OCI-LY1 (cell line): Measurements from ENCODE around the gene LSAMP.

Source experiments
- H2AFZ ChIP-seq: fragments of 200-600 bp; sonication (generic), shearing (Covaris generic); 2 replicates; pipeline ENCODE4 v1.6.0; 2014; ENCODE audit warnings: antibody characterized with exemption, mild to moderate bottlenecking, low read length
- H3F3A ChIP-seq: fragments of 200-600 bp; sonication (generic), shearing (Covaris generic); 2 replicates; pipeline ENCODE4 v1.6.0; 2014; ENCODE audit warnings: mild to moderate bottlenecking, antibody characterized with exemption, low read length, moderate library complexity; ENCODE audit not compliant: insufficient read depth
- H3K27ac ChIP-seq: fragments of 200-600 bp; sonication (generic); 2 replicates; pipeline ENCODE4 v1.5.1; 2014; ENCODE audit warnings: low read length, mixed run types, mild to moderate bottlenecking, low read depth; ENCODE audit not compliant: poor library complexity, severe bottlenecking
- H3K27me3 ChIP-seq: fragments of 200-600 bp; sonication (generic); 2 replicates; pipeline ENCODE4 v1.6.0; 2014; ENCODE audit warnings: antibody characterized with exemption, mild to moderate bottlenecking, low read length, moderate library complexity; ENCODE audit not compliant: insufficient read depth
- H3K36me3 ChIP-seq: fragments of 200-600 bp; sonication (generic); 2 replicates; pipeline ENCODE4 v1.6.1; 2014; ENCODE audit warnings: mild to moderate bottlenecking, antibody characterized with exemption, low read length, moderate library complexity, mixed read lengths; ENCODE audit not compliant: insufficient read depth
- H3K4me1 ChIP-seq: fragments of 200-600 bp; sonication (generic); 2 replicates; pipeline ENCODE4 v1.5.1; 2014; ENCODE audit warnings: mild to moderate bottlenecking, low read length, moderate library complexity; ENCODE audit not compliant: insufficient read depth, severe bottlenecking
- H3K4me2 ChIP-seq: fragments of 200-600 bp; sonication (generic), shearing (Covaris generic); 2 replicates; pipeline ENCODE4 v1.6.1; 2014; ENCODE audit warnings: low read length
- H3K4me3 ChIP-seq: fragments of 200-600 bp; sonication (generic); 2 replicates; pipeline ENCODE4 v1.5.1; 2014; ENCODE audit warnings: low read length, low read depth, mild to moderate bottlenecking, mixed read lengths; ENCODE audit not compliant: poor library complexity, severe bottlenecking
- H3K79me2 ChIP-seq: fragments of 200-600 bp; shearing (Covaris generic); 2 replicates; pipeline ENCODE4 v1.6.1; 2016; ENCODE audit warnings: mixed run types, low read length, mixed read lengths; ENCODE audit not compliant: insufficient read depth
- H3K9ac ChIP-seq: fragments of 200-600 bp; sonication (generic), shearing (Covaris generic); 2 replicates; pipeline ENCODE4 v1.6.1; 2014; ENCODE audit warnings: mild to moderate bottlenecking, low read length, mixed read lengths
- H3K9me2 ChIP-seq: fragments of 200-600 bp; sonication (generic), shearing (Covaris generic); 2 replicates; pipeline ENCODE4 v1.6.1; 2014; ENCODE audit warnings: low read depth, mild to moderate bottlenecking, low read length, mixed read lengths
- H3K9me3 ChIP-seq: fragments of 200-600 bp; shearing (Covaris generic); 2 replicates; pipeline ENCODE4 v1.6.1; 2014; ENCODE audit warnings: low read length, mixed read lengths
- H4K20me1 ChIP-seq: fragments of 200-600 bp; sonication (generic), shearing (Covaris generic); 2 replicates; pipeline ENCODE4 v1.6.0; 2016; ENCODE audit warnings: mild to moderate bottlenecking, low read length; ENCODE audit not compliant: insufficient read depth
- CTCF ChIP-seq: fragments of 200-600 bp; sonication (generic), shearing (Covaris generic); IDR thresholded peaks from 2 replicates; pipeline ENCODE4 v1.5.1; 2017; ENCODE audit warnings: mild to moderate bottlenecking, antibody characterized with exemption, low read length, moderate library complexity, mixed read lengths
- EZH2 ChIP-seq: fragments of 200-600 bp; sonication (generic), shearing (Covaris generic); IDR thresholded peaks from 2 replicates; pipeline ENCODE4 v1.8.0; 2017; ENCODE audit warnings: borderline replicate concordance, mixed run types, mild to moderate bottlenecking, antibody characterized with exemption, low read length, moderate library complexity, mixed read lengths

LSAMP gene

GRCh38 chr3:116032176-116032575, 413.1 kb downstream of the LSAMP start:
- no peaks in the 10 kb centered on the region for H3K36me3 ChIP-seq
- no peaks in the 10 kb centered on the region for H3K27me3 ChIP-seq
- H3K9me2 ChIP-seq: no peaks in the 10 kb centered on the region
- H3K79me2 ChIP-seq: no peaks in the 10 kb centered on the region
- H3K4me1 ChIP-seq: no peaks in the 10 kb centered on the region
- no peak overlapping the region for H3K27ac ChIP-seq
- no peaks in the 10 kb centered on the region for H3F3A ChIP-seq
- no peaks in the 10 kb centered on the region for H3K9me3 ChIP-seq
- no peak overlapping the region for H2AFZ ChIP-seq
- H4K20me1 ChIP-seq: no peaks in the 10 kb centered on the region
- H3K9ac ChIP-seq: no peak overlapping the region
- no peak overlapping the region for H3K4me2 ChIP-seq
- TF ChIP-seq EZH2 (no peak), CTCF (no peak)
- H3K4me3 ChIP-seq: no peak overlapping the region

- H3K27ac ChIP-seq: no peak overlapping the region
- no peaks in the 10 kb centered on the region for H3K9me3 ChIP-seq
- H3K27me3 ChIP-seq: no peaks in the 10 kb centered on the region
- no peak for TF ChIP-seq CTCF
- no peak for TF ChIP-seq EZH2
- H2AFZ ChIP-seq: no peak overlapping the region
- no peak overlapping the region for H3K9ac ChIP-seq
- H3K36me3 ChIP-seq: no peaks in the 10 kb centered on the region
- H3K4me2 ChIP-seq: no peak overlapping the region
- H3K4me1 ChIP-seq: no peaks in the 10 kb centered on the region
- H4K20me1 ChIP-seq: no peaks in the 10 kb centered on the region
- no peaks in the 10 kb centered on the region for H3K9me2 ChIP-seq
- no peaks in the 10 kb centered on the region for H3K79me2 ChIP-seq
- H3K4me3 ChIP-seq: no peak overlapping the region
- no peaks in the 10 kb centered on the region for H3F3A ChIP-seq
Measured at GRCh38 chr3:116030131-116030850, 415.0 kb downstream of the LSAMP start.

- TF ChIP-seq EZH2 (no peak), CTCF (no peak)
- H3K4me2 ChIP-seq: no peak overlapping the region
Measured at GRCh38 chr3:116029266-116029665, 416.0 kb downstream of the LSAMP start.

More at GRCh38 chr3:116029266-116029665, 416.0 kb downstream of the LSAMP start:
- Histone ChIP-seq H3K27ac (no peak overlapping the region), H3K9ac (no peak overlapping the region), H3K79me2 (no peaks in the 10 kb centered on the region), H3K4me1 (no peaks in the 10 kb centered on the region), H3K4me3 (no peak overlapping the region), H3K27me3 (no peaks in the 10 kb centered on the region), H3K36me3 (no peaks in the 10 kb centered on the region), H3F3A (no peaks in the 10 kb centered on the region), H4K20me1 (no peaks in the 10 kb centered on the region), H3K9me2 (no peaks in the 10 kb centered on the region), H2AFZ (no peak overlapping the region), H3K9me3 (no peaks in the 10 kb centered on the region)
